SK-N-MC (cell line): ENCODE measurements around the gene JPH3.

ENCODE experiments used
- DNase-seq: peaks from one replicate; pipeline ENCODE4 v3.0.0-alpha.2; 2011; ENCODE audit warnings: low read depth, low spot score
- H3K27ac ChIP-seq: fragments of 200-600 bp; sonication (generic); 2 replicates; pipeline ENCODE4 v1.5.1; 2016; ENCODE audit warnings: mixed run types
- H3K36me3 ChIP-seq: fragments of 200-600 bp; sonication (generic); 2 replicates; pipeline ENCODE4 v1.6.1; 2017; ENCODE audit warnings: antibody characterized with exemption, low read length, mixed read lengths; ENCODE audit not compliant: insufficient read depth
- H3K4me3 ChIP-seq: fragments of 200-600 bp; sonication (generic); 2 replicates; pipeline ENCODE4 v1.5.1; 2016
- H3K9ac ChIP-seq: fragments of 200-600 bp; sonication (generic); 2 replicates; pipeline ENCODE4 v1.8.0; 2017; ENCODE audit warnings: mixed run types, mixed read lengths; ENCODE audit not compliant: insufficient read length
- H3K9me3 ChIP-seq: fragments of 200-600 bp; sonication (generic); 2 replicates; pipeline ENCODE4 v1.6.1; 2017; ENCODE audit warnings: low read depth, mild to moderate bottlenecking, antibody characterized with exemption, low read length, moderate library complexity, mixed read lengths
- EZH2 ChIP-seq: fragments of 200-600 bp; sonication (generic); IDR thresholded peaks from one replicate; pipeline ENCODE4 v1.6.1; 2017; ENCODE audit warnings: antibody characterized with exemption
- FOXP2 ChIP-seq: optimal IDR thresholded peaks from 2 replicates; pipeline ENCODE3; 2011; ENCODE audit warnings: mild to moderate bottlenecking, moderate library complexity; ENCODE audit not compliant: insufficient read depth; ENCODE audit errors: extremely low read length, control extremely low read depth
- POLR2AphosphoS5 ChIP-seq: IDR thresholded peaks from 2 replicates; pipeline ENCODE4 v1.6.1; 2012; ENCODE audit warnings: mild to moderate bottlenecking, low read depth, low read length, borderline replicate concordance

JPH3 gene

GRCh38 chr16:87581857-87582215 lies 20.5 kb upstream of the JPH3 start:
- no peak overlapping the region for H3K4me3 ChIP-seq

GRCh38 chr16:87582216-87582965 lies 19.9 kb upstream of the JPH3 start:
- Histone ChIP-seq H3K9me3 (no peaks in the 10 kb centered on the region), H3K9ac (no peak overlapping the region), H3K27ac (no peak overlapping the region), H3K36me3 (no peaks in the 10 kb centered on the region), H3K4me3 (no peak overlapping the region)
- no peak for TF ChIP-seq POLR2AphosphoS5
- no peak for TF ChIP-seq EZH2
- no peak for TF ChIP-seq FOXP2
- DNase-seq = no peak

More at GRCh38 chr16:87581857-87582215, 20.5 kb upstream of the JPH3 start:
- TF ChIP-seq FOXP2 (no peak), POLR2AphosphoS5 (no peak), EZH2 (no peak)
- H3K27ac ChIP-seq = no peak overlapping the region
- no peaks in the 10 kb centered on the region for H3K36me3 ChIP-seq
- H3K9me3 ChIP-seq = no peaks in the 10 kb centered on the region
- DNase-seq = no peak
- no peak overlapping the region for H3K9ac ChIP-seq

GRCh38 chr16:87582966-87583325 lies 19.4 kb upstream of the JPH3 start:
- Histone ChIP-seq H3K27ac (no peak overlapping the region), H3K9ac (no peak overlapping the region), H3K9me3 (no peaks in the 10 kb centered on the region), H3K36me3 (no peaks in the 10 kb centered on the region), H3K4me3 (no peak overlapping the region)
- TF ChIP-seq POLR2AphosphoS5 = no peak
- TF ChIP-seq FOXP2 = no peak
- TF ChIP-seq EZH2 = no peak
- no peak for DNase-seq

- DNase-seq = no peak
- Histone ChIP-seq H3K36me3 (no peaks in the 10 kb centered on the region), H3K9ac (no peak overlapping the region), H3K27ac (no peak overlapping the region), H3K9me3 (no peaks in the 10 kb centered on the region), H3K4me3 (no peak overlapping the region)
- no peak for TF ChIP-seq POLR2AphosphoS5
- no peak for TF ChIP-seq EZH2
- TF ChIP-seq FOXP2 = no peak
Observed at GRCh38 chr16:87583453-87584131, 18.7 kb upstream of the JPH3 start.

DNA sequence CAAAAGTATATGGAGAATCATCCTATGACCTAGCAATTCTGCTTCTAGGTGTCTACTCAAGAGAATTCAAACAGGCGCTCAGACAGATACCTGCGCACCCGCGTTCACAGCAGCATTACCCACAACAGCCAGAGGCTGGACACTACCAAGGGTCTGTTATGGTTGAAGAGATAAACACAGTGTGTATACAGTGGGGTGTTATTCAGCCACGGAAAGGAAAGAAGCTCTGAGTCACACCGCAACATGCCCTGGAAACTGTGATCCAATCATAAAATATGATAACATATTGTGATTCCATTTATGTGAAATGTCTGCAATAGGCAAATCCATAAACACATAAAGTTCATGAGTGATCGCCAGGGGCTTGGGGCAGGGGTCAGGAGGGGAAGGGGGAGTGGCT lies 18.0 kb upstream of the JPH3 start:
- no peak for DNase-seq
- Histone ChIP-seq H3K9me3 (no peaks in the 10 kb centered on the region), H3K4me3 (no peak overlapping the region), H3K27ac (no peak overlapping the region), H3K9ac (no peak overlapping the region), H3K36me3 (no peaks in the 10 kb centered on the region)
- TF ChIP-seq EZH2 = no peak
- no peak for TF ChIP-seq POLR2AphosphoS5
- TF ChIP-seq FOXP2 = no peak

DNA sequence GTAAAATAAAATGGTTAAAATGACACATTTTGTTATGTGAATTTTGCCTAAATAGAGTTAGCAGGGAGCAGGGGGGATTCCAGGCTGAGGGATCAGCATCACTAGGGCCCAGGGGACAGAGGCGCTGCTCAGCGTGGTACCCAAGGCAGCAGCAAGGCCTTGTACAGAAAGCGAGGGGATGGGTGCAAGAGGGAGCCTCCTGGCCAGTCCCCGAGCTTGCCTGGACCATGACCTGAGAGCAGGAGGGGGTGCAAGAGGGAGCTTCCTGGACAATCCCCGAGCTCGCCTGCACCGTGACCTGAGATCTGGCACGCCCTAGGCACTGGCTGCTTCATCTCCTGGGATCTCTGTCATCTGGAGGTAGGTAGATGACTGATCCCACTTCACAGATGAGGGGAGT lies 17.3 kb upstream of the JPH3 start:
- no peak overlapping the region for H3K9ac ChIP-seq
- no peaks in the 10 kb centered on the region for H3K36me3 ChIP-seq
- H3K9me3 ChIP-seq = no peaks in the 10 kb centered on the region
- TF ChIP-seq EZH2 = no peak
- TF ChIP-seq POLR2AphosphoS5 = no peak
- TF ChIP-seq FOXP2 = no peak
- H3K27ac ChIP-seq = no peak overlapping the region
- no peak overlapping the region for H3K4me3 ChIP-seq
- no peak for DNase-seq

DNA sequence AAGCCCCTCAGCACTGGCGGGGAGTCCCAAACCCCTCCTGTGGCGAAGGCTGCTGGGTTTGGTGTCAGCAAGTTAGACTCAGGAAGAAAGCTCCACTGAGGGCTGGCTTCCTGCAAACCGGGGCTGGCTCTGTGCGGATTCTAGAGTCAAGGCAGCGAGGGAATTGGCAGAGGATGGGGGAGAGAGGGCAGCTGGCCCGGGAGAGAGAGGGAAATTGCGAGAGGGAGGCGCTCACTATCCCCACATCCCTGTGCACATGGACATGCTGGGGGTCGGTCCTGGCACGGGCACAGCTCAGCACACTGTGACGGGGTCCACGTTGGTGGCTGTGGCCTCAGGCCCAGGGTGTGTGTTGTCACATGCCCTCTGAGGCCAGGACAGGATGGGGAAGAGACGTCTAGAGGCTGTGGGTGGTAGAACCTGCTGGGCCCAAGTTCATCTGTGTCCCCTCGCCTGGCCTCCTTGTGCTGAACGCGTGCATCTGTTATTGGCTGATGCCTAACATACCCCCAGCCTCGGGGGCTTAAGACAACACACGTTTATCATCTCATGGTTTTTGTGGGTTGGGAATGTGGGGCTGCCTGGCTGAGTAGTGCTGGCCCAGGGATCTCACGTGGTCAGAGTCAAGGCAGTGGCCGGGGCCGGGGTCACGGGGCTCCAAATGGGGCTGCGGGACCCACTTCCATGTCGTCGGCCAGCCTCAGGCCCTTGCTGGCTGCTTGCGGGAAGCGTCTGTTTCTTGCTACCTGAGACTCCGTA lies 16.7 kb upstream of the JPH3 start:
- Histone ChIP-seq H3K9ac (no peak overlapping the region), H3K27ac (no peak overlapping the region), H3K9me3 (no peaks in the 10 kb centered on the region), H3K36me3 (no peaks in the 10 kb centered on the region), H3K4me3 (no peak overlapping the region)
- DNase-seq = no peak
- no peak for TF ChIP-seq EZH2
- TF ChIP-seq POLR2AphosphoS5 = no peak
- TF ChIP-seq FOXP2 = no peak

GRCh38 chr16:87586201-87586782 lies 16.0 kb upstream of the JPH3 start:
- no peak for DNase-seq
- H3K27ac ChIP-seq = no peak overlapping the region
- H3K9me3 ChIP-seq = no peaks in the 10 kb centered on the region
- no peak overlapping the region for H3K4me3 ChIP-seq
- no peak overlapping the region for H3K9ac ChIP-seq
- TF ChIP-seq POLR2AphosphoS5 = no peak
- TF ChIP-seq FOXP2 = no peak
- no peak for TF ChIP-seq EZH2
- no peaks in the 10 kb centered on the region for H3K36me3 ChIP-seq
